ENCODE measurements around the gene WDR86. TPM values are rescaled to one million over a fixed set of nuclear protein-coding genes. Genes with fewer than 3 reads are reported as not detected.

The WDR86 gene
- total RNA-seq, 1 donor from 2014 or later, result 70.5 TPM

DNA sequence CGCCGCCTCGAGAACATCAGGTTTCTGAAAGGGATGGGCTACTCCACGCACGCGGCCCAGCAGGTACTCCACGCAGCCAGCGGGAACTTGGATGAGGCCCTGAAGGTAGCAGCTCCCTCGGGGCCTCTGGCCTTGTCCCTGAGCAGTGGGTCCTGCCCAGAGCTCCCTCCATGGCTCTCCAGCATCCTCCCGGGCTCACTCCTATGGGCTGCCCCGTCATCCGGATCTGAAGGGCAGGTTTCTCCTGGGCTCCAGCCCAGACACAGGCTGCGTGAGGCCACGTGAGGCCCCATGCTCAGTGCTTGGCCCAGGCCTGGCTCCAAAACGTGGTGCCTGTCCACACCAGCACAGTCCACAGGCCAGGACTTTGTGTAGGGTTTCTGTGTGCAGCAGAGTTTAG, 35.7 kb downstream of the WDR86 start:
- Mint-ChIP-seq H3K27ac (ENCODE audit: unreplicated experiment) (no peak overlapping the region), H3K4me3 (ENCODE audit: unreplicated experiment) (no peak overlapping the region), H3K4me1 (ENCODE audit: low read depth, unreplicated experiment) (peaks cover 10% of the 10 kb centered on the region), H3K9me3 (ENCODE audit: unreplicated experiment) (peaks cover 9% of the 10 kb centered on the region), H3K27me3 (ENCODE audit: unreplicated experiment) (peaks cover 5% of the 10 kb centered on the region), H3K36me3 (ENCODE audit: unreplicated experiment) (no peaks in the 10 kb centered on the region)
- DNase-seq, result no peak
- TF ChIP-seq, protein P1, sequence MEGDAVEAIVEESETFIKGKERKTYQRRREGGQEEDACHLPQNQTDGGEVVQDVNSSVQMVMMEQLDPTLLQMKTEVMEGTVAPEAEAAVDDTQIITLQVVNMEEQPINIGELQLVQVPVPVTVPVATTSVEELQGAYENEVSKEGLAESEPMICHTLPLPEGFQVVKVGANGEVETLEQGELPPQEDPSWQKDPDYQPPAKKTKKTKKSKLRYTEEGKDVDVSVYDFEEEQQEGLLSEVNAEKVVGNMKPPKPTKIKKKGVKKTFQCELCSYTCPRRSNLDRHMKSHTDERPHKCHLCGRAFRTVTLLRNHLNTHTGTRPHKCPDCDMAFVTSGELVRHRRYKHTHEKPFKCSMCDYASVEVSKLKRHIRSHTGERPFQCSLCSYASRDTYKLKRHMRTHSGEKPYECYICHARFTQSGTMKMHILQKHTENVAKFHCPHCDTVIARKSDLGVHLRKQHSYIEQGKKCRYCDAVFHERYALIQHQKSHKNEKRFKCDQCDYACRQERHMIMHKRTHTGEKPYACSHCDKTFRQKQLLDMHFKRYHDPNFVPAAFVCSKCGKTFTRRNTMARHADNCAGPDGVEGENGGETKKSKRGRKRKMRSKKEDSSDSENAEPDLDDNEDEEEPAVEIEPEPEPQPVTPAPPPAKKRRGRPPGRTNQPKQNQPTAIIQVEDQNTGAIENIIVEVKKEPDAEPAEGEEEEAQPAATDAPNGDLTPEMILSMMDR (IDR thresholded peaks at IDR 0.05; ENCODE audit: partially characterized antibody, unreplicated experiment), result no peak

DNA sequence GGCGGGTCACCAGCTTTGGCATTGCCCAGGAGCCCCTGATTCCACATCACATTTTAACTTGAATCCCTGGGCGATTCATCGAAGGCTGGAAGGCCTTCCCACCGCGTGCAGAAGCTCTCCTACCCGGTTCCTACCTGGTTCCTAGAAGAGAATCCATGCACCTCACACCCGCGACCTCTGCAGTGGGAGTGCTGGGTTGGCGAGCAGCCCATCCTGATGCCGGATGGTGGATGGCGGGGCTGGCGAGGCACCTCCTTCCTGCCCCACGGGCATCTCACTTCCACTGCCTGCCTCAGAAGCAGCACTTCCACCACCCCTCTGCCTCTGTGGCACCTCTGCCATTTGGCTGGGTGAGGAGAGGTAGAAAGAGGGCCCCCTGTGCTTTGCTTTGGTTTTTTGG, 36.2 kb downstream of the WDR86 start:
- H3K4me1 Mint-ChIP-seq (ENCODE audit: low read depth, unreplicated experiment), result peaks cover 10% of the 10 kb centered on the region
- H3K9me3 Mint-ChIP-seq (ENCODE audit: unreplicated experiment), result peaks cover 4% of the 10 kb centered on the region
- H3K4me3 Mint-ChIP-seq (ENCODE audit: unreplicated experiment), result no peak overlapping the region
- TF ChIP-seq, protein P1 (IDR thresholded peaks at IDR 0.05; ENCODE audit: partially characterized antibody, unreplicated experiment), result no peak
- no peaks in the 10 kb centered on the region for H3K36me3 Mint-ChIP-seq (ENCODE audit: unreplicated experiment)
- H3K27me3 Mint-ChIP-seq (ENCODE audit: unreplicated experiment), result peaks cover 3% of the 10 kb centered on the region
- H3K27ac Mint-ChIP-seq (ENCODE audit: unreplicated experiment), result no peak overlapping the region
- DNase-seq, result no peak

DNA sequence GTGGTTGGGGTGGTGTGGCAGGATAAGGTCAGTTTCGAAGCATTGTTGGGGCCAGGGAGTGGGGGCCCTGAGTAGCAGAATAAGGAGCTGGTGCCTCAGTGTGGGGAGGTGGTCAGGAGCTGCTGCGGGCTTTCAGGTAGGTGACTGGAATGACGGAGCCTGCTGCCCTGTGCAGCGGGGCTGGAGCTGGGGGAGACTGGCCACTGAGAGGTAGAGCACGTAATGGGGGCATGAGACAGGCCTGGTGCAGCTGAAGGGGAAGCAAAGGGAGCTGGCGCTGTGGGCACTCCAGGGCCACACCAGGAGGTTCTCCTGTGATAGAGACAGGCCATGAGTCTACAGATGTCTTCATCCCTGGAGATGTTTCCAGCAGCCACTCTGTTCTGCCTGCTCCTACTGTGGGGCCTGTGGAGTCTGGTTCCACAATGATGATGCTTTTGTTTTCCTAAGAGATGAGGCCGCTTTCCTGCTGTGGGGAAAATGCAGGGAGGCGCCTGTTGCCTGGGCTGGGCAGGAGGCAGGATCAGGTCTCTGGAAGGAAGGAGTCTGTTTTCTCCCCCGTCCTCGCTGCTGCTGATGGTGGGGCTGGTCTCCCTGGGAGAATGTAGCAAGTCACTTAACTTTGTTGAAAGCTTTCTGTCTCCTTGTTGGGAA, 37.1 kb downstream of the WDR86 start:
- TF ChIP-seq, protein P1 (IDR thresholded peaks at IDR 0.05; ENCODE audit: partially characterized antibody, unreplicated experiment), result no peak
- peaks cover 13% of the 10 kb centered on the region for H3K4me1 Mint-ChIP-seq (ENCODE audit: low read depth, unreplicated experiment)
- no peak for DNase-seq
- no peak overlapping the region for H3K27ac Mint-ChIP-seq (ENCODE audit: unreplicated experiment)
- H3K9me3 Mint-ChIP-seq (ENCODE audit: unreplicated experiment), result peaks cover 4% of the 10 kb centered on the region
- H3K27me3 Mint-ChIP-seq (ENCODE audit: unreplicated experiment), result peaks cover 3% of the 10 kb centered on the region
- no peaks in the 10 kb centered on the region for H3K36me3 Mint-ChIP-seq (ENCODE audit: unreplicated experiment)
- no peak overlapping the region for H3K4me3 Mint-ChIP-seq (ENCODE audit: unreplicated experiment)

DNA sequence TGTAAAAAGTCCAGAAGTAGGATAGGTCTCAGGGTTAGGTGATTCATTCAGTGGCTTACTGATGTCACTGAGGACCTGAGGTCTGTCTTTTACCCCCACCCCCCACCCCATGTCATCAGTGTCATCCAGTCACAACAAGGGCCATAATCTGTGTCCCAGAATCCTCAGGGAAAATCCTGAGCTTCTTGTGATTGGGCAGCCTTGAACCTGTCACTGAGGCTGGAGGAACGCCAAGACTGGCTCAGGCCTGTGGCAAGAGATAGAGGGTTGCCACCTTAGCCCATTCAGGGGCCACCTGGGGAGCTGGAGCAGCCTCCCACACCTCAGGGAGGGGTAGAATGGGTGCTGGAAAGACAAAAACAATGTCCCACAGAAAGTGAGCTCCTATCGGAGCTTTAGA, 38.6 kb downstream of the WDR86 start:
- DNase-seq, result no peak
- H3K36me3 Mint-ChIP-seq (ENCODE audit: unreplicated experiment), result no peaks in the 10 kb centered on the region
- H3K4me1 Mint-ChIP-seq (ENCODE audit: low read depth, unreplicated experiment), result peaks cover 16% of the 10 kb centered on the region
- peaks cover 4% of the 10 kb centered on the region for H3K9me3 Mint-ChIP-seq (ENCODE audit: unreplicated experiment)
- TF ChIP-seq, protein P1 (IDR thresholded peaks at IDR 0.05; ENCODE audit: partially characterized antibody, unreplicated experiment), result no peak
- no peak overlapping the region for H3K27ac Mint-ChIP-seq (ENCODE audit: unreplicated experiment)
- no peak overlapping the region for H3K4me3 Mint-ChIP-seq (ENCODE audit: unreplicated experiment)
- peaks cover 3% of the 10 kb centered on the region for H3K27me3 Mint-ChIP-seq (ENCODE audit: unreplicated experiment)

DNA sequence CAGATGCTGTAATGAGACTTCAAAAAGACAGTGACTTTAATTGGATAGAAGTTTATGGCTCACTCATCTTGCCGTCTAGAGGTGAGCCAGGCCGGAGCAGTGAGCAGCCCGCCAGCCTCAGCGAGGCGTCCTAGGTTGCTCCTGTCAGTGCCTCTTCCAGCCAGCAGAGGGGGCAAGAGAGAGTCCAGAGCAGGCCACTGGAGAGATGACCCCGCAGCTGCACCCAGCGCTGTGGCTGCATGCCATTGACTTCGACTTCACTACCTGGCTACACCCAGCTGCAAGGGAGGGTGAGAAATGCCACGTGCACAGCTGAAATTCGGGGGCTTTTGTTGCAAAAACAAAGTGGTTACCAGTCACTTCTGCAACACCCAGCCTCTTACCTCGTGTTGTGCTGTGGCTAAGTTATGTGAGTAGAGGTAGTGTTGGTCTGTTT, 41.7 kb downstream of the WDR86 start:
- peak; percentile 88 for DNase-seq
- no peak overlapping the region for H3K4me3 Mint-ChIP-seq (ENCODE audit: unreplicated experiment)
- TF ChIP-seq, protein P1 (IDR thresholded peaks at IDR 0.05; ENCODE audit: partially characterized antibody, unreplicated experiment), result peak; percentile 90
- no peak overlapping the region for H3K27ac Mint-ChIP-seq (ENCODE audit: unreplicated experiment)
- H3K4me1 Mint-ChIP-seq (ENCODE audit: low read depth, unreplicated experiment), result peaks cover 14% of the 10 kb centered on the region
- H3K27me3 Mint-ChIP-seq (ENCODE audit: unreplicated experiment), result no peaks in the 10 kb centered on the region
- H3K9me3 Mint-ChIP-seq (ENCODE audit: unreplicated experiment), result peaks cover 2% of the 10 kb centered on the region
- H3K36me3 Mint-ChIP-seq (ENCODE audit: unreplicated experiment), result peaks cover 5% of the 10 kb centered on the region

Data from glutamatergic neuron (in vitro differentiated cells).